PC-3 (cell line): ENCODE measurements around the gene PHF12.

ENCODE experiments used
- EZH2 ChIP-seq: fragments of 300-600 bp; sonication (generic); IDR thresholded peaks from one replicate; pipeline ENCODE4 v1.6.1; 2017; ENCODE audit warnings: antibody characterized with exemption, mild to moderate bottlenecking, low read length; ENCODE audit not compliant: unreplicated experiment
- EZH2phosphoT487 ChIP-seq: fragments of 300-600 bp; sonication (generic); IDR thresholded peaks from 2 replicates; pipeline ENCODE4 v1.6.1; 2018; ENCODE audit warnings: mild to moderate bottlenecking, antibody characterized with exemption, low read length, borderline replicate concordance
- TF ChIP-seq, protein P1 (sequence below): fragments of 300-600 bp; sonication (generic); conservative IDR thresholded peaks from 2 replicates; pipeline ENCODE4 v1.5.1; 2017; ENCODE audit warnings: antibody characterized with exemption, low read depth, mild to moderate bottlenecking, low read length

- no peak for TF ChIP-seq EZH2
- TF ChIP-seq, protein P1, sequence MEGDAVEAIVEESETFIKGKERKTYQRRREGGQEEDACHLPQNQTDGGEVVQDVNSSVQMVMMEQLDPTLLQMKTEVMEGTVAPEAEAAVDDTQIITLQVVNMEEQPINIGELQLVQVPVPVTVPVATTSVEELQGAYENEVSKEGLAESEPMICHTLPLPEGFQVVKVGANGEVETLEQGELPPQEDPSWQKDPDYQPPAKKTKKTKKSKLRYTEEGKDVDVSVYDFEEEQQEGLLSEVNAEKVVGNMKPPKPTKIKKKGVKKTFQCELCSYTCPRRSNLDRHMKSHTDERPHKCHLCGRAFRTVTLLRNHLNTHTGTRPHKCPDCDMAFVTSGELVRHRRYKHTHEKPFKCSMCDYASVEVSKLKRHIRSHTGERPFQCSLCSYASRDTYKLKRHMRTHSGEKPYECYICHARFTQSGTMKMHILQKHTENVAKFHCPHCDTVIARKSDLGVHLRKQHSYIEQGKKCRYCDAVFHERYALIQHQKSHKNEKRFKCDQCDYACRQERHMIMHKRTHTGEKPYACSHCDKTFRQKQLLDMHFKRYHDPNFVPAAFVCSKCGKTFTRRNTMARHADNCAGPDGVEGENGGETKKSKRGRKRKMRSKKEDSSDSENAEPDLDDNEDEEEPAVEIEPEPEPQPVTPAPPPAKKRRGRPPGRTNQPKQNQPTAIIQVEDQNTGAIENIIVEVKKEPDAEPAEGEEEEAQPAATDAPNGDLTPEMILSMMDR = no peak
- TF ChIP-seq EZH2phosphoT487 = no peak
Measured at GRCh38 chr17:28949185-28950016, 1.9 kb downstream of the PHF12 start.
